Measurements from ENCODE around the gene ATF4. TPM values are rescaled to one million over a fixed set of nuclear protein-coding genes. Genes with fewer than 3 reads are reported as not detected.

The ATF4 gene
- total and polyA plus RNA-seq, 2 of the 13 experiments (the other 11 are each of a cell fraction or from before 2014, with no cell fraction given): 486 to 1,297 TPM

- Histone ChIP-seq H3K9ac (ENCODE audit: insufficient read depth, low read depth, low read length) (no peak overlapping the region), H3K4me2 (ENCODE audit: low read depth, low read length) (no peak overlapping the region), H3K27me3 (ENCODE audit: control insufficient read depth in 1 of 2, insufficient read depth in 2 of 2, low read length in 2 of 2) (no peaks in the 10 kb centered on the region; a peak in 2 of 5 replicates), H3K79me2 (ENCODE audit: insufficient read depth, low read length) (no peaks in the 10 kb centered on the region), H2AFZ (ENCODE audit: low read length) (no peak overlapping the region), H4K20me1 (ENCODE audit: insufficient read depth, low read length) (no peaks in the 10 kb centered on the region), H3K4me1 (ENCODE audit: insufficient read depth, low read length) (peaks cover 14% of the 10 kb centered on the region), H3K9me3 (ENCODE audit: low read length) (no peaks in the 10 kb centered on the region), H3K4me3 (replicated peaks in 1 of 3; ENCODE audit: insufficient read depth in 1 of 3, low read depth in 2 of 3, low read length in 3 of 3) (no peak overlapping the region), H3K27ac (ENCODE audit: extremely low read length, insufficient read depth, low read length) (no peak overlapping the region), H3K36me3 (replicated peaks in 1 of 2; ENCODE audit: control insufficient read depth in 1 of 2, insufficient read depth in 2 of 2, low read length in 2 of 2) (no peaks in the 10 kb centered on the region)
- ATAC-seq (no peak), DNase-seq (ENCODE audit: low spot score) (no peak), FAIRE-seq (no peak)
- no CpG with 5 or more reads among the region's 3 CpGs for WGBS (ENCODE audit: low lambda C conversion rate)
- TF ChIP-seq HNRNPLL (IDR thresholded peaks at IDR 0.05; ENCODE audit: low read depth, low read length, poor library complexity, severe bottlenecking): no peak
- no peak for TF ChIP-seq ZNF691 (CRISPR knock-in tag; IDR thresholded peaks at IDR 0.05; ENCODE audit: borderline replicate concordance, low read depth)
- TF ChIP-seq LBX2 (CRISPR knock-in tag; IDR thresholded peaks at IDR 0.05; ENCODE audit: borderline replicate concordance): no peak
- no peak for TF ChIP-seq CEBPZ (IDR thresholded peaks at IDR 0.05; ENCODE audit: low read length)
- no peak for TF ChIP-seq SIX1 (CRISPR knock-in tag; IDR thresholded peaks at IDR 0.05; ENCODE audit: borderline replicate concordance)
- no peak for TF ChIP-seq ZMAT3 (CRISPR knock-in tag; conservative IDR thresholded peaks at IDR 0.05)
- no peak for TF ChIP-seq MAFF (IDR thresholded peaks at IDR 0.05; ENCODE audit: low read depth, low read length)
- TF ChIP-seq NFRKB (IDR thresholded peaks at IDR 0.05): no peak
- no peak for TF ChIP-seq ZNF512 (CRISPR knock-in tag; IDR thresholded peaks at IDR 0.05)
- no peak for TF ChIP-seq ZNF530 (CRISPR knock-in tag; IDR thresholded peaks at IDR 0.05; ENCODE audit: low read depth)
- BruUV-seq (replicated peaks): no TSS peak
- intact Hi-C loops (cut with micrococcal nuclease; ENCODE audit: unreplicated experiment) (no loop called here), in situ Hi-C loops (cut with HindIII; ENCODE audit: extremely low pct_ligation_motif_present, low pct_unique_long_range_greater_than_20kb) (no loop called here)
- CTCF ChIA-PET (ENCODE audit: low intra/inter-chr PET ratio, low total read pairs): no interaction called here
- POLR2A ChIA-PET: interaction anchor here (1.2 kb wide), 2 partner anchors 11 to 160 kb away, joined by 3 read pairs; partner anchors contain the start of gene RPL3
Observed at GRCh38 chr22:39479254-39479653, 41.1 kb upstream of the ATF4 start.

Measured in HepG2 (cell line).